ENCODE measurements around the gene COMTD1. TPM values are rescaled to one million over a fixed set of nuclear protein-coding genes. Genes with fewer than 3 reads are reported as not detected.

Gene COMTD1
- total and polyA plus RNA-seq, 2 of the 13 experiments (the other 11 are each of a cell fraction or from before 2014, with no cell fraction given) = 11.8 to 18.4 TPM

DNA sequence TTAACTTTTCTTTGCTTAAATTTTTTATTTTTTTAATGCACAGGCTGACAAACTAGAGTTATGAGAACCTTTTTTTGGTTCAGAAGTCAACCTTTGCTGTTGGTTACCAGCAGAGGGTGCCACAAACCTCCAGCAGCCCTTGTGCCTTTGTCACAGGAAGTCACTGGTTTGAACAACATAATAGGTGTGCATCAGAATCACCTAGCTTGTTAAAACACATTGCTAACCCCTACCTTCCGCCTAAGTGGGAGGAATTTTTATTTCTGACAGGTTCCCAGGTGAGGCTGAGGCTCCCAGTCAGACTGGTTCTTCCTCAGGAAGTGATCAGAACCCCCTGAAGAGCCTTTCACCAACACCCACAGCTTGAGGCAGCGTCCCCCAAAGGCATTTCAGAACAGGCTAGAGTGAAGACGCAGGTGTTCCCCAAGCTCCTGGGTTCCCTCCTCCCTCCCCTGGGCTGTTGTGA is 47.8 kb downstream of the COMTD1 start (continued):
- TF ChIP-seq ZNF317 (CRISPR knock-in tag; IDR thresholded peaks at IDR 0.05) (no peak), SP4 (CRISPR knock-in tag; IDR thresholded peaks at IDR 0.05) (no peak), RAD21 (CRISPR knock-in tag; IDR thresholded peaks at IDR 0.05) (peak; percentile 79), CBX2 (IDR thresholded peaks at IDR 0.05; ENCODE audit: low read depth, low read length) (no peak), CBX2 (CRISPR knock-in tag; IDR thresholded peaks at IDR 0.05; ENCODE audit: low read depth) (no peak), SAP130 (CRISPR knock-in tag; IDR thresholded peaks at IDR 0.05; ENCODE audit: low read depth) (peak; percentile 18; the same call in 1 of the 2 replicates), ZNF367 (CRISPR knock-in tag; IDR thresholded peaks at IDR 0.05; ENCODE audit: borderline replicate concordance) (no peak), ZNF335 (CRISPR knock-in tag; IDR thresholded peaks at IDR 0.05) (peak; percentile 70; the same call in 1 of the 2 replicates), RBM22 (optimal IDR thresholded peaks at IDR 0.05; ENCODE audit: low read length) (no peak), SMYD3 (CRISPR knock-in tag; IDR thresholded peaks at IDR 0.05) (no peak), ZNF7 (CRISPR knock-in tag; IDR thresholded peaks at IDR 0.05) (no peak), GABPA (IDR thresholded peaks at IDR 0.05; ENCODE audit: low read depth, low read length) (no peak), GABPA (CRISPR knock-in tag; IDR thresholded peaks at IDR 0.05; ENCODE audit: low read depth) (0 out of 2 replicates have a peak, but pooled peaks have one; percentile 20), GATAD2A (CRISPR knock-in tag; IDR thresholded peaks at IDR 0.05) (peak; percentile 39; the same call in 1 of the 2 replicates), ZNF674 (CRISPR knock-in tag; IDR thresholded peaks at IDR 0.05; ENCODE audit: low read depth) (no peak), CBX1 (IDR thresholded peaks at IDR 0.05; ENCODE audit: low read depth) (no peak), STAG1 (CRISPR knock-in tag; IDR thresholded peaks at IDR 0.05) (peak; percentile 71)
- TF ChIP-seq, protein P1, sequence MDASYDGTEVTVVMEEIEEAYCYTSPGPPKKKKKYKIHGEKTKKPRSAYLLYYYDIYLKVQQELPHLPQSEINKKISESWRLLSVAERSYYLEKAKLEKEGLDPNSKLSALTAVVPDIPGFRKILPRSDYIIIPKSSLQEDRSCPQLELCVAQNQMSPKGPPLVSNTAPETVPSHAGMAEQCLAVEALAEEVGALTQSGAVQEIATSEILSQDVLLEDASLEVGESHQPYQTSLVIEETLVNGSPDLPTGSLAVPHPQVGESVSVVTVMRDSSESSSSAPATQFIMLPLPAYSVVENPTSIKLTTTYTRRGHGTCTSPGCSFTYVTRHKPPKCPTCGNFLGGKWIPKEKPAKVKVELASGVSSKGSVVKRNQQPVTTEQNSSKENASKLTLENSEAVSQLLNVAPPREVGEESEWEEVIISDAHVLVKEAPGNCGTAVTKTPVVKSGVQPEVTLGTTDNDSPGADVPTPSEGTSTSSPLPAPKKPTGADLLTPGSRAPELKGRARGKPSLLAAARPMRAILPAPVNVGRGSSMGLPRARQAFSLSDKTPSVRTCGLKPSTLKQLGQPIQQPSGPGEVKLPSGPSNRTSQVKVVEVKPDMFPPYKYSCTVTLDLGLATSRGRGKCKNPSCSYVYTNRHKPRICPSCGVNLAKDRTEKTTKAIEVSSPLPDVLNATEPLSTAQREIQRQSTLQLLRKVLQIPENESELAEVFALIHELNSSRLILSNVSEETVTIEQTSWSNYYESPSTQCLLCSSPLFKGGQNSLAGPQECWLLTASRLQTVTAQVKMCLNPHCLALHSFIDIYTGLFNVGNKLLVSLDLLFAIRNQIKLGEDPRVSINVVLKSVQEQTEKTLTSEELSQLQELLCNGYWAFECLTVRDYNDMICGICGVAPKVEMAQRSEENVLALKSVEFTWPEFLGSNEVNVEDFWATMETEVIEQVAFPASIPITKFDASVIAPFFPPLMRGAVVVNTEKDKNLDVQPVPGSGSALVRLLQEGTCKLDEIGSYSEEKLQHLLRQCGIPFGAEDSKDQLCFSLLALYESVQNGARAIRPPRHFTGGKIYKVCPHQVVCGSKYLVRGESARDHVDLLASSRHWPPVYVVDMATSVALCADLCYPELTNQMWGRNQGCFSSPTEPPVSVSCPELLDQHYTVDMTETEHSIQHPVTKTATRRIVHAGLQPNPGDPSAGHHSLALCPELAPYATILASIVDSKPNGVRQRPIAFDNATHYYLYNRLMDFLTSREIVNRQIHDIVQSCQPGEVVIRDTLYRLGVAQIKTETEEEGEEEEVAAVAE (CRISPR knock-in tag; IDR thresholded peaks at IDR 0.05; ENCODE audit: borderline replicate concordance) = no peak
- TF ChIP-seq, protein P2, sequence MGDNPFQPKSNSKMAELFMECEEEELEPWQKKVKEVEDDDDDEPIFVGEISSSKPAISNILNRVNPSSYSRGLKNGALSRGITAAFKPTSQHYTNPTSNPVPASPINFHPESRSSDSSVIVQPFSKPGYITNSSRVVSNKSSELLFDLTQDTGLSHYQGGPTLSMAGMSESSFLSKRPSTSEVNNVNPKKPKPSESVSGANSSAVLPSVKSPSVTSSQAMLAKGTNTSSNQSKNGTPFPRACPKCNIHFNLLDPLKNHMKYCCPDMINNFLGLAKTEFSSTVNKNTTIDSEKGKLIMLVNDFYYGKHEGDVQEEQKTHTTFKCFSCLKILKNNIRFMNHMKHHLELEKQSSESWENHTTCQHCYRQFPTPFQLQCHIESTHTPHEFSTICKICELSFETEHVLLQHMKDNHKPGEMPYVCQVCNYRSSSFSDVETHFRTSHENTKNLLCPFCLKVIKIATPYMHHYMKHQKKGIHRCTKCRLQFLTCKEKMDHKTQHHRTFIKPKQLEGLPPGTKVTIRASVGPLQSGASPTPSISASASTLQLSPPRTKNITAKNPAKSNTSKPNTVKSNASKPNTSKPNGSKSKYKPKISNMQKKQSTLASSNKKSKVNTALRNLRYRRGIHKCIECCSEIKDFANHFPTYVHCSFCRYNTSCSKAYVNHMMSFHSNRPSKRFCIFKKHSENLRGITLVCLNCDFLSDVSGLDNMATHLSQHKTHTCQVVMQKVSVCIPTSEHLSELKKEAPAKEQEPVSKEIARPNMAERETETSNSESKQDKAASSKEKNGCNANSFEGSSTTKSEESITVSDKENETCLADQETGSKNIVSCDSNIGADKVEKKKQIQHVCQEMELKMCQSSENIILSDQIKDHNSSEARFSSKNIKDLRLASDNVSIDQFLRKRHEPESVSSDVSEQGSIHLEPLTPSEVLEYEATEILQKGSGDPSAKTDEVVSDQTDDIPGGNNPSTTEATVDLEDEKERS (CRISPR knock-in tag; IDR thresholded peaks at IDR 0.05) = no peak
- TF ChIP-seq, protein P3, sequence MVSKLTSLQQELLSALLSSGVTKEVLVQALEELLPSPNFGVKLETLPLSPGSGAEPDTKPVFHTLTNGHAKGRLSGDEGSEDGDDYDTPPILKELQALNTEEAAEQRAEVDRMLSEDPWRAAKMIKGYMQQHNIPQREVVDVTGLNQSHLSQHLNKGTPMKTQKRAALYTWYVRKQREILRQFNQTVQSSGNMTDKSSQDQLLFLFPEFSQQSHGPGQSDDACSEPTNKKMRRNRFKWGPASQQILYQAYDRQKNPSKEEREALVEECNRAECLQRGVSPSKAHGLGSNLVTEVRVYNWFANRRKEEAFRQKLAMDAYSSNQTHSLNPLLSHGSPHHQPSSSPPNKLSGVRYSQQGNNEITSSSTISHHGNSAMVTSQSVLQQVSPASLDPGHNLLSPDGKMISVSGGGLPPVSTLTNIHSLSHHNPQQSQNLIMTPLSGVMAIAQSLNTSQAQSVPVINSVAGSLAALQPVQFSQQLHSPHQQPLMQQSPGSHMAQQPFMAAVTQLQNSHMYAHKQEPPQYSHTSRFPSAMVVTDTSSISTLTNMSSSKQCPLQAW (CRISPR knock-in tag; IDR thresholded peaks at IDR 0.05) = 0 out of 2 replicates have a peak, but pooled peaks have one; percentile 23
- TF ChIP-seq, protein P4, sequence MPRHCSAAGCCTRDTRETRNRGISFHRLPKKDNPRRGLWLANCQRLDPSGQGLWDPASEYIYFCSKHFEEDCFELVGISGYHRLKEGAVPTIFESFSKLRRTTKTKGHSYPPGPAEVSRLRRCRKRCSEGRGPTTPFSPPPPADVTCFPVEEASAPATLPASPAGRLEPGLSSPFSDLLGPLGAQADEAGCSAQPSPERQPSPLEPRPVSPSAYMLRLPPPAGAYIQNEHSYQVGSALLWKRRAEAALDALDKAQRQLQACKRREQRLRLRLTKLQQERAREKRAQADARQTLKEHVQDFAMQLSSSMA (CRISPR knock-in tag; IDR thresholded peaks at IDR 0.05) = no peak
- TF ChIP-seq, protein P5, sequence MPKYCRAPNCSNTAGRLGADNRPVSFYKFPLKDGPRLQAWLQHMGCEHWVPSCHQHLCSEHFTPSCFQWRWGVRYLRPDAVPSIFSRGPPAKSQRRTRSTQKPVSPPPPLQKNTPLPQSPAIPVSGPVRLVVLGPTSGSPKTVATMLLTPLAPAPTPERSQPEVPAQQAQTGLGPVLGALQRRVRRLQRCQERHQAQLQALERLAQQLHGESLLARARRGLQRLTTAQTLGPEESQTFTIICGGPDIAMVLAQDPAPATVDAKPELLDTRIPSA (CRISPR knock-in tag; IDR thresholded peaks at IDR 0.05; ENCODE audit: borderline replicate concordance) = no peak
